HG03095 (cell line): ENCODE measurements around the gene CBFB.
"Not testable (repeated sequence)": the region's sequence is repeated elsewhere in the genome, so short reads cannot be mapped to it uniquely, and the experiment has no call there.

Source experiments
- ATAC-seq: cut with Tn5 transposase; IDR thresholded peaks from one replicate; pipeline ENCODE4 v1.9.1; 2021; ENCODE audit warnings: moderate library complexity; ENCODE audit not compliant: unreplicated experiment

Gene CBFB

GRCh38 chr16:67028696-67029253 lies at the start of gene CBFB:
TSS of gene CBFB (plus strand) at chr16:67029149. CDS start at chr16:67029408, 259 bp downstream.
- peak; percentile 61 for ATAC-seq

GRCh38 chr16:66983033-66983432 lies 45.9 kb upstream of the CBFB start:
- no peak for ATAC-seq

- ATAC-seq, result no peak
Measured at GRCh38 chr16:66984892-66985311, 44.0 kb upstream of the CBFB start.

GRCh38 chr16:66986559-66986958 lies 42.4 kb upstream of the CBFB start:
- ATAC-seq, result no peak

GRCh38 chr16:66988197-66988788 lies 40.7 kb upstream of the CBFB start, which contains the start of gene CES4A:
TSS of gene CES4A (plus strand) at chr16:66988589. CDS start at chr16:66988773, 184 bp downstream.
- ATAC-seq, result no peak

GRCh38 chr16:66991545-66992077 lies 37.3 kb upstream of the CBFB start:
- no peak for ATAC-seq

- not testable (repeated sequence) for ATAC-seq
Measured at GRCh38 chr16:66993558-66993957, 35.4 kb upstream of the CBFB start.

GRCh38 chr16:66996324-66996982 lies 32.5 kb upstream of the CBFB start:
- ATAC-seq, result no peak

GRCh38 chr16:66996983-66997358 lies 32.0 kb upstream of the CBFB start:
- no peak for ATAC-seq

GRCh38 chr16:67000384-67001351 lies 28.3 kb upstream of the CBFB start:
- no peak for ATAC-seq

GRCh38 chr16:67001726-67002125 lies 27.2 kb upstream of the CBFB start:
- no peak for ATAC-seq

GRCh38 chr16:67006930-67007658 lies 21.9 kb upstream of the CBFB start:
- no peak for ATAC-seq

GRCh38 chr16:67009158-67009557 lies 19.8 kb upstream of the CBFB start:
- no peak for ATAC-seq

- no peak for ATAC-seq
Measured at GRCh38 chr16:67011274-67011673, 17.7 kb upstream of the CBFB start.

GRCh38 chr16:67013233-67013822 lies 15.6 kb upstream of the CBFB start:
- no peak for ATAC-seq

- peak; percentile 37 for ATAC-seq
Measured at GRCh38 chr16:67013823-67014633, 14.9 kb upstream of the CBFB start.

- no peak for ATAC-seq
Measured at GRCh38 chr16:67014634-67015312, 14.2 kb upstream of the CBFB start.

- ATAC-seq, result no peak
Measured at GRCh38 chr16:67015313-67015731, 13.6 kb upstream of the CBFB start.
